NOMO-1 treated with DMSO at 0.1 percent for 48 hours (cell line): ENCODE measurements around the gene SMIM28.
"Not testable (repeated sequence)": the region's sequence is repeated elsewhere in the genome, so short reads cannot be mapped to it uniquely, and the experiment has no call there.

Source experiments
- DNase-seq: peaks from one replicate; lab custom pipeline; 2025; ENCODE audit not compliant: unreplicated experiment; lab: John Stamatoyannopoulos, UW

The SMIM28 gene

DNA sequence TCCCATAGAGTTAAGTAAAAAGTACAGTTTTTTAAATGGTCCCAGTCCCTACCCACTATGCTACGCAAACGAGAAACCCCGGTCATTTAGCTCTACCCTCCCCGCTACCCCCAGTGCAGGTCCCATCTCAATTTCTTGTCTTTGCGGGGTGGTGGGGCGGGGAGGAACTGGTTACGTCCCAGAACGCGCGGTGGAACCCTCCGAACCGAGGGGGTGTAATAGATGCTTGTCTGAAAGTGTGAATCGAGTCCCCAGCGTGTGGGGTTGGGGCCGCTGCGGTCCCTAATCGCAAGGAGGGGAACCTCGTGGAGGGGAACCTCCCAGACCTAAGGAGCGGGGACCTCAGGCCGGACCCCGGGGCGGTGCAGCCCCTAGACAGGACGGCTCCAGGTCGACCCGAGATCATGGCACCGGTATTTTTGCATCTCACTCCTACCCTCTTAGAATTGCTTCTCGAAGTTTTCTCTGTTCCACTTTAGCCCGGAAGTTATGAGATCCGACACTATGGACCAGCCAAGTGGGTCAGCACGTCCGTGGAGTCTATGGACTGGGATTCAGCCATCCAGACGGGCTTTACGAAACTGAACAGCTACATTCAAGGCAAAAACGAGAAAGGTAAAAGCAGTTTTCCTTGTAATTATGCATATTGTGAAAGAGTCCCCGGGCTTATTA is 27.1 kb downstream of the SMIM28 start:
- peak; percentile 34 for DNase-seq

- DNase-seq: peak; percentile 10
Observed at GRCh38 chr6:138405816-138406413, 28.2 kb downstream of the SMIM28 start.

GRCh38 chr6:138406443-138406842 is 28.7 kb downstream of the SMIM28 start:
- DNase-seq: peak; percentile 68

- DNase-seq: peak; percentile 55
Observed at GRCh38 chr6:138410048-138410735, 32.5 kb downstream of the SMIM28 start.

DNA sequence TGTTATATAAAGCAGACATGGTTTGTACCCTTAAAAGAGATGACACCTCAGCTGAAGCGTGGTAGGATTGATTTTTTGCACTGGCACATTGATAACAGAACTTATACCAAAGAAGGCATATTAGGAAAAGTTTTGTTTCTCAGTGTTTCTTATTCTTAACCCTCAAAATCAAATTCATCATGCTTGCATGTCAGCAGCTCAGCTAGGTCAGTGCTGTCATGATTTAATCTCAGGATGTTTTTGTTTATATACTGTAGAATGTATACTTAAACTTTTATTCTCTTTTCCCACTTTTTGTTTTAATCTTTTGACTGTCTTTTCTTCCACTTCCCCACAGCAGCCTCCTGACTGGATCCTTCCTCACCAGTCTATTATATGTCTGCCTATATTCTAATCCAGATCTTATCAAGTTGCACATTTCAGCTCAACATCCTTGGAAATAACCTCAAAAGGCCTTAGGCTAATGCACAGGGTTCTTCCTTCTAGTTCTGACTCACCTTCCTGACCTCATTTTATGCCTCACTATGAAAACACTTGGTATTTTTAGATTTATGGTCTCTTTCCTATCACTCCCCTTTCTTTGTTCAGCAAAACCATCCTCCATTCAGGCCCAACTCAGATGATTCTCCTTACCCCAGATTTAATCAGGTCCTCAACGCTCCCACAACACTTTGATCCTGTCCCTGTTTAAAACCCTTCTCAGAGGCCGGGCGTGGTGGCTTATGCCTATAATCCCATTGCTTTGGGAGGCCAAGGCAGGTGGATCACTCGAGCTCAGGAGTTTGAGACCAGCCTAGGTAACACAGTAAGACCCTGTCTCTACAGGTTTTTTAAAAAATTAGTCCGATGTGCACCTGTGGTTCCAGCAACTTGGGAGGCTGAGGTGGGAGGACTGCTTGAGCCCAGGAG is 33.5 kb downstream of the SMIM28 start:
- peak; percentile 78 for DNase-seq

DNA sequence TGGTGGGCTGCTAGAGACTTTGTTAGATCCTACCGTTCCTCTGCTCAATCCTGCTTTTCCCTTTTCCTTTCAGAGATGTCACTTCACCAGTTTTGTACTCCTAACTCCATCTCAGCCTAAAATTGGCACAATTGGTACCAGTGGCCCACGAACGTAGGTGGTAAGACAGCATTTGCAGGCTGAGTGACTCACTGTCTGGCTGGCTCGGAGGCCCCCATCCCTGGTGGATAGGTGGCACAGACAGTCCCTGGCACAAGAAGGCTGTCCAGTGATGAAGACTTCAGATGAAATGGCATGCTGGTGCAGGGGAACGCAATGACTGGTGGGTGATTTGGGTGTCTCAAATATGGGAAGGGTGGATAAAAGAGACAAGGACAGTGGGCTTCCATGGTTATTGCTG is 37.4 kb downstream of the SMIM28 start:
- no peak for DNase-seq

- DNase-seq: no peak
Observed at GRCh38 chr6:138416206-138416605, 38.5 kb downstream of the SMIM28 start.

- DNase-seq: no peak
Observed at GRCh38 chr6:138417493-138418117, 39.9 kb downstream of the SMIM28 start.

DNA sequence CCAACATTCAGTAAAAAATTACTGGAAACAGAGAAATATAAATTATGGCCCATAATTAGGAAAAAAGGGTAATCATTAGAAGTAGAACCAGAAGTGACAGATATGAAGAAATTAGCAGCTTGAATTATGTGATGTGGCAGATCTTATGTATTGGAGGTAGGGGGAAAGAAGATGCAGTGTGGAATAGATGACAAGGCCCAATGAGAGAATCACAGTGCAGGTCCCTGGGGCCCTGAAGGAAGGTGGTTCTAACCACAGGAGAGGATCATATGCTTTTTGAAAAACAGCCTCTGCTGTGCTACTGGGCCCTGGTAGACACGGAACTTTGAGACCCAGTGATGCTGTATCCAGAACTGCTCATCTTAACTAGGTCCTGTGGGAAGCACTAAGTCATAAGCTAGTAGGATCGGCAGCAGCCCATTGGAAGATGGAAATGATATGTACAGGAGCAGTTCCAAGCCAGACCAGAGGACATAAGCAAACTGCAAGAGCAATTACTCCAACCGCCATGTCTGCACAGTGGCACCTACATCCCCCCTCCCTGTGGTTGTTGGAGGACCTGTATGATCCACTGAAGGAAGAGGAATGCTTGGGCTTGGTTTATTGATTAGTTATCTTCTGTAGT is 40.5 kb downstream of the SMIM28 start:
- no peak for DNase-seq

DNA sequence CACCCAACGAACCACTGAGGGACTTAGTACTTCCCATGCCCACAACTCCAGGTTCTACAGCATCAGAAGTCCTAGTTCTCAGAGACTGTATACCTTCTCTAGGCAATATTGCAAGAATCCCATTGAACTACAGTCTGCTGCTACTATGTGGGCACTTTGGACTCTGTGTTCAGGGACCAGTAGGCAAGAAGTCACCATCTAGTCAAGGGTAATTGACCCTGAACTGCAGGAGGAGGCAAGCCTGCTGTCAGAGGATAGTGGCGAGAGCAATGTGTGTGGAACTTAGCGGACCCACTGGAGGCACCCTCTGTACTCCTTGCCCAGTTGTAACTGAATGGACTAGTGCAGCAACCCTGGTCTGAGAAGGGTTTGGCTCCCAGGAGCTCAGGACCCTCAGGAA is 42.1 kb downstream of the SMIM28 start:
- DNase-seq: no peak

GRCh38 chr6:138420356-138420755 is 42.7 kb downstream of the SMIM28 start:
- no peak for DNase-seq

DNA sequence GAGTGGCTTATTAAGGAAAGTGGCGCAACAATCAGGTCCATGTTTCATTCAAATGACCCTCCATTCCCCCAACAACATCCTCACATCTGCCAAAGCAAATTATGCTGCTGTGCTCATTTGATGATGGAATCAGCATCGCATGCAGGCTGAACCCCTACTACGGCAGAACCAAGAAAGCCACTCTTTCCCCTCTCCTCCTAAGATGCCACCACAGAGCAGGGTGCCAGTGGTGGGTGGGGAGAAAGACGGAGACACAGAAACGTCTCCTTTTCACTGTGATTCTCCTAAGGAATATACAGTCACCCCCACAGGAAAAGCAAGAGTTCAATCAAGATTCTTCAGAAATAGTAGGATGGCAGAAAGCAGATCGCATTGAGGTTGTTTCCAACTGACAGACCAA is 43.4 kb downstream of the SMIM28 start:
- DNase-seq: no peak

- DNase-seq: no peak
Observed at GRCh38 chr6:138421608-138422007, 43.9 kb downstream of the SMIM28 start.

- peak; percentile 54 for DNase-seq
Observed at GRCh38 chr6:138422861-138423260, 45.2 kb downstream of the SMIM28 start.

GRCh38 chr6:138424004-138424904 is 46.5 kb downstream of the SMIM28 start:
- no peak for DNase-seq

- DNase-seq: not testable (repeated sequence)
Observed at GRCh38 chr6:138425256-138425655, 47.6 kb downstream of the SMIM28 start.

GRCh38 chr6:138426500-138427123 is 48.9 kb downstream of the SMIM28 start:
- no peak for DNase-seq

DNA sequence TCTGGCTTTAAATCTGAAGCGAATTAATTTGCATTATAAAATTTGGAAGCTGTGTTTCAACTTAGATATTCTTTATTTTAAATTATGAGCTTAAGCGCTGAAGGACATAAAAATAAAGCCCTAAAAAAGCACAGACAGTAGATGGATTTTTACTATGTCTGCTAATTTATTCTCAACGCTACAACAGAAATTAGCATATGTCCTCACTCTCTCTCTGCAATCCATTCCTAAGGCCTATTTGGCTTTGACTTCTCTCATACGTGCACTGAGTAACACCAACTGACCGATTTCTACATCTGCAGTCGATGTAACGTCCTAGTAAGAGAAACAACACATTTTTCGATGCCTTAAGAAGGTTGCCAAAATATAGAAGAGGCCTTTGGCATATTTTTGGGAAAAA is 50.0 kb downstream of the SMIM28 start:
- no peak for DNase-seq
